Stimulated activated naive CD8-positive, alpha-beta T cell treated with anti-CD3 and anti-CD28 coated beads, Interleukin-15, amount 100 ng/mL, for 72 hours (primary cell): ENCODE results near the gene HLF.

Experiments used
- ATAC-seq: fragments of 150-1000 bp; cut with Tn5 transposase; 2 replicates; pipeline ENCODE4 v1.10.0; 2021; ENCODE audit warnings: mild to moderate bottlenecking, moderate library complexity
- DNase-seq, 2 donors: peaks; one replicate each; pipeline ENCODE4 v3.0.0; 2021 to 2022
- H3K27ac Mint-ChIP-seq, 2 donors: one replicate each; pipeline ENCODE4 v1.8.0; 2022; ENCODE audit warnings: mild to moderate bottlenecking in 2 of 2, mixed read lengths in 2 of 2, moderate library complexity in 2 of 2
- H3K27me3 Mint-ChIP-seq: one replicate; pipeline ENCODE4 v1.8.0; 2022; ENCODE audit warnings: mixed read lengths
- H3K4me1 Mint-ChIP-seq: one replicate; pipeline ENCODE4 v1.8.0; 2022; ENCODE audit warnings: mild to moderate bottlenecking, mixed read lengths
- H3K4me3 Mint-ChIP-seq, 2 donors: one replicate each; pipeline ENCODE4 v1.8.0; 2022; ENCODE audit warnings: mild to moderate bottlenecking in 2 of 2, mixed read lengths in 2 of 2, moderate library complexity in 1 of 2
- H3K9me3 Mint-ChIP-seq, 2 donors: one replicate each; pipeline ENCODE4 v1.8.0; 2022; ENCODE audit warnings: mixed read lengths in 2 of 2

Gene HLF

DNA sequence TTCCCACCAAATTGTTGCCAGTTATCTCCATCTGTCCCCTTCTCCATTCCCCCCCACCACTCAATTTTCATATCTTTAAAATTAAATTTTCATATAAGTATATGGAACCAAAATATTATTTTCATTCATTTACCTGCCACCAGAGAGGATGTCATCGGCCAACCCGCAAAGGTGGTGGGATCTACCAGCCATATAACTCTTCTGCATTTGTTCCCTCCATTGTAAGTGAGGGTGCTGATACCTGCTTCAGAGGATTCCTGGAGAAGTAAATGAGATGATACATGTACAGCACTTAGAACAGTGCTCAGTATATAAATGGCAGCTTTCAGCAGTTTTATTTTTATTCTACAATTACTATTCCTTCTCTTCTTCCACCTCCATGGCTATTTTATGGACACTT is 15.0 kb downstream of the HLF start:
- DNase-seq, result no peak

DNA sequence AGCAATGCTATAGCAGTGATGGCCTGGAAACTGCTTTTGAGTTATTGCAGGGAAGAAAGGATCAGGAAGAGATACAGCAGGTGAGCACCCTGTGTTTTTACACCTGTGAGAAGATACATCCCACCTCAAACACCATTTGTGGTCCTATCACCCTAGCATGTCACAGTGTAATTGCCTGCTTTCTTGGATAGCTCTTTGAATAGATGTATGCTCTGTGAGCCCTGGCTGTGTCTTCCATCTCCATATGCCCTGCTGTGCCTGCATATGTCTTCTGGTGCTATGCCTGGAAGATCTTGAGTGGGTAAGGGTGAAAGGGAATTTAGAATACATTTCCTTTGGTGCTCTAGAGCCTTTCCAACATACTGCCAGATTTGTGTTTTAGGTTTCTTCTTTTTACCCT is 15.5 kb downstream of the HLF start:
- no peak for ATAC-seq
- no peak overlapping the region for H3K27ac Mint-ChIP-seq
- H3K27me3 Mint-ChIP-seq, result no peaks in the 10 kb centered on the region
- H3K9me3 Mint-ChIP-seq, result no peaks in the 10 kb centered on the region
- H3K4me1 Mint-ChIP-seq, result no peaks in the 10 kb centered on the region
- H3K4me3 Mint-ChIP-seq, result no peak overlapping the region
- no peak for DNase-seq

More for the DNA sequence above, 15.0 kb downstream of the HLF start:
- ATAC-seq, result no peak
- Mint-ChIP-seq H3K27me3 (peaks cover 4% of the 10 kb centered on the region), H3K27ac (no peak overlapping the region), H3K4me1 (no peaks in the 10 kb centered on the region), H3K4me3 (no peak overlapping the region), H3K9me3 (no peaks in the 10 kb centered on the region)

DNA sequence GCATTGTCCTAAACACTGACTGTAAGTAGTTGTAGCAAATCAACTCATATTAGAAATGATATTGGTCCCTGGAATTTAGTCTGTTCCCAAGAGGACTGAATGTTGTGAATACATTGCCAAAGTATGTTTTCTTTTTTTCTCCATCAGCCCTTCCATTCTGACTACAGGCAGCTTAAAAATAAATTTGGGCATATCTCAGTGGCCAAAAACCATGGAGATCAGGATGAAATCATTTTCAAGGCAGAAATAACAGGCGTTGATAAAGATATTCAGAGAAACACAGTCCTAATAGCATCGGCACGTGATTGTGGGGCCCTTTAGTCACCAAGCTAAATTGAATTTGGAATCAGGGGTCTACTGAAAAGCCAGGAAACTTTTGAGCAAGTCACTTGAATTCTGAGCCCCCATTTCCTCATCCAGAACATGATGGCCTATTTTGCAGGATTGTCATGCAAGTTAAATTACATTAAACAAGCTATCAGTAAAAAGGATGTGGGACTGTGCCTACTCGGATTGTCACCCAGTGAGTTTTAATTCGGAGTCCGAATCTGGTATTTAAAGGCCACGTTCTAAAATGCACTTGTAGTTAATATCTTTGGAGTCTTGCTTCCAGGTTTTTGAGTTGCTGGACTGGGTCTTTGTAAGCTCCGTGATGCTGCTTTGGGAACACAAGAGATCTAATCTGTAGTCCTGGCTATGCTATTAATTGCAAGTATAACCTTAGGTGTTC is 17.1 kb downstream of the HLF start:
- Mint-ChIP-seq H3K27me3 (no peaks in the 10 kb centered on the region), H3K9me3 (no peaks in the 10 kb centered on the region), H3K4me1 (no peaks in the 10 kb centered on the region), H3K4me3 (no peak overlapping the region), H3K27ac (no peak overlapping the region)
- DNase-seq (no peak), ATAC-seq (no peak)

DNA sequence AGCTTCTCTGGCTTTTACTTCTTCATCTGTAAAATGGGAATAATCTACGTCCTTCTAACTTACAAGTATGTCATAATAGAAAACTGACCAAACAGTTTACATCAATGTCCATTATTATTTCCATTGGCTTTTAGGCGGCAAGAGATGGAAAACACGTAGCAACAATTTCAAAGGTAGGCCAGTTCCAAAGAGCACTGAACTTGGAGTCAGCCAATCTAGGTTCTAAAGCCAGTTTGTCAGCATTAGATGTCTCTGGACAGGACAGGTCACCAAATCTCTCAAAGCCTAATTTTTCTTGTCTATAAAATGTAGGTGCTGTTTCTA is 17.6 kb downstream of the HLF start:
- DNase-seq (no peak), ATAC-seq (no peak)
- Mint-ChIP-seq H3K27me3 (no peaks in the 10 kb centered on the region), H3K4me3 (no peak overlapping the region), H3K4me1 (no peaks in the 10 kb centered on the region), H3K9me3 (no peaks in the 10 kb centered on the region), H3K27ac (no peak overlapping the region)

DNA sequence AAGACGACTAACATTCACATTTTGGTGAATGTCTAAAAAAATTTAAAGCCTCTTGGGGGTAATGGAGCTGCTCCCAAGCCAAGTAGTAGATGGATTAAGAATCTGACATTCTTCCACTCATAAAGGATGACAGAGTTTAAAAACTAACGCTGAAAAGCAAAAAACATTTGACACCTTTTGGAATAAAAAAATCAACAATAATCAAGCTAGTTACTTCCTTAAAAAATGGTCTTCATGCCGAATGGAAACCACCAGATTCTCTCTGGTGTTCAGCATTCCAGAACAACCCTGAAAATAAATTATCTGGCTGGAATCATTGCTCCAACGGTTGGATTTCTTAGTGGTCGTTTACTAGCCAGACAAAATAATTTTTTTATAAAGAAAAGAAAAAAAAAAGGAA is 18.0 kb downstream of the HLF start:
- Mint-ChIP-seq H3K4me1 (no peaks in the 10 kb centered on the region), H3K27me3 (no peaks in the 10 kb centered on the region), H3K27ac (no peak overlapping the region), H3K9me3 (no peaks in the 10 kb centered on the region), H3K4me3 (no peak overlapping the region)
- no peak for ATAC-seq
- DNase-seq, result no peak

DNA sequence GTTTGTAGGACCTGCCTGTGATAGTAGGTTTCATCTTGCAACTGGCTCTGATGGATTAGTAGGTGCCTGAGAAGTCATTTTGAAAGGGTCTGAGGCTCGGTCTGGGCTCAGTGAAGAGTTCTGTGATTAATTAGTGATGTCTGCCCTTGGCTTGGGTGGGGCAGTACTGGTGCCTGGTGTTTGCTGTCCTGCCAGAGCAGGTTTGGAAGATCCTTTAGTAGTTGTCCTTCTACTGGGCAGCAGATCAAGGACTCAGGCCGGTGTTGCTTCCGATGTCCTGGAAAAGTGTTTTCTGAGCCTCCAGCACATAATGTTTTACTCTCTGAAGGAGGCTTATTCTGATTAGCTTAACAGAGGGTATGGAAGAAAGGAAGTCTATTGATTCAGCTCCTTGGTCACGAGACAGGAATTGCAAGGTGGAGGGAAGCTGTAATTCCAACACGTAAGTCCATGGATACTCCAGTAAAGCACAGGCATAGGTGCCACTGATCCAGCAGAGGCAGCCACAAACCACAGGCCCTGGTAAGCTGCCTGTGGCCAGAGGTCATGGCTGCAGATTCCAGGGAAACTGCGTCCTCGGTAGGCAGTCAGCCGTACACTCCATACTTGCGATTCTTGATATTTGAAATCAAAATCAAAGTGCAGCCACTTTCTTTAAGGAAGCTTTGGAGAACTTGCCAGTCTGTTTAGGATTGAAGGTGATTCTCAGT is 18.7 kb downstream of the HLF start:
- Mint-ChIP-seq H3K4me1 (no peaks in the 10 kb centered on the region), H3K27ac (peak overlapping the region in 1 of 2 donors; percentile 78), H3K4me3 (no peak overlapping the region), H3K9me3 (no peaks in the 10 kb centered on the region), H3K27me3 (no peaks in the 10 kb centered on the region)
- DNase-seq, result no peak
- no peak for ATAC-seq

DNA sequence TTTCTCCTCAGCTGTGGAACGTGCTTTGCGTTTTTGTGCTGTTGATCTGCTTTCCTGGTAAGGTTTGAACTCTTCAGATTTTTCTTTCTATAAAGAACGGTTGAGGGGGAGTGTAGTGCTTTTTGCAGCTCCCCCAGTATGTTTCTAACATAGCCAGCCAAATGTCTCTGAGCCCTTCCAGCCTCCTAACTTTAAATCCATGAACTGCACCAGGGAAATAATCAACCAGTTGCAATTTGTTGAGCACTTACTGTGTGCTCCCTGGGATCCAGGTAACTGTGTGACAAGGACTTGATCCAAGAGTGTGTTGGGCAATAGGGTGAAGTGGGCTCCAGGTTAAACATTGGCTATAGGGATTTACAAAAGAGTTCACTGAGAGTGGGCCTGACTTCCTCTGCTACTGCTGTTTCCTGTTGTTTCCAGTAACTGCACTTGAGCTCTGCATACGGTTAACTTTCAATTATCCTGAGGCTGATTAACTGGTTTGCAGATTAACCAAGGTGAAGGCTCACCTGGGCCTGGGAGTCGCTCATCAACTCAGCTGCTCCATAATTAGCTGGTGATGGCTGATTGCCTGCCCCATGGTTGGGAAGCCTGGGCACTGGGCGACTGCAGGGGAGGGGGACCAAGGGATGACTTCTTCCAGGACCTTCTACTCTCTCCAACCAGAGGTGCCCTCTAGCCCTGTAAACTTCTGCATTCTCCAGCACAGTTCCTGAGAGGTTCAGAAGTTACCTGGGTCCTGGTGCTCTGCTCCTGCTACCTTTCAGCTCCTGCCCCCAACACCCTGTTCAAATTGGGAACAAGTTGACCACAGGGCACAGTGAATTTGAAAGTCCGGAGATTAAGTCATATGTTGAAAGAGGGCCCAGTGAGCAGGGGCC is 19.5 kb downstream of the HLF start:
- H3K4me3 Mint-ChIP-seq, result no peak overlapping the region
- no peak for ATAC-seq
- H3K4me1 Mint-ChIP-seq, result no peaks in the 10 kb centered on the region
- H3K27ac Mint-ChIP-seq, result peak overlapping the region in 1 of 2 donors; percentile 21
- no peaks in the 10 kb centered on the region for H3K9me3 Mint-ChIP-seq
- H3K27me3 Mint-ChIP-seq, result no peaks in the 10 kb centered on the region
- DNase-seq, result no peak

DNA sequence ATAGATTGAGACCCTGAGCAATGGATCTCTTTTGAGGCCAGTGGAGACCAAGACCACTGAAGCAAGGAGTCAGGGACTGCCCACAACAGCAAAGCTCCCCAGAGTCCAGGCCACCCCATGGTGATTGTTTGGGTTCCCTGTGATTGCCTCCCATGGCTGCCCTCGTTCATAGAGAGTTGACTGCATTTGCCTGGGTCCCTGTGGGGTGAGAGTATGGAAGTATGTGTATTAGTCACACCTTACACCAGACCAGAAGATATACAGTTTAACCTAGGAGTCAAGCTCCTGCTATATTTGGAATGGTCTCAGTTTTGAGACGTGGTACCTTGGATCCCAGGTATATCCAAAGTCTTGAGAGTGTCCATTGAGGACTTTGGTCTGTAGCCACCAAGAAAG is 20.2 kb downstream of the HLF start:
- Mint-ChIP-seq H3K27ac (peak overlapping the region in 1 of 2 donors; percentile 21), H3K4me3 (no peak overlapping the region), H3K9me3 (no peaks in the 10 kb centered on the region), H3K4me1 (no peaks in the 10 kb centered on the region), H3K27me3 (no peaks in the 10 kb centered on the region)
- DNase-seq (no peak), ATAC-seq (no peak)

DNA sequence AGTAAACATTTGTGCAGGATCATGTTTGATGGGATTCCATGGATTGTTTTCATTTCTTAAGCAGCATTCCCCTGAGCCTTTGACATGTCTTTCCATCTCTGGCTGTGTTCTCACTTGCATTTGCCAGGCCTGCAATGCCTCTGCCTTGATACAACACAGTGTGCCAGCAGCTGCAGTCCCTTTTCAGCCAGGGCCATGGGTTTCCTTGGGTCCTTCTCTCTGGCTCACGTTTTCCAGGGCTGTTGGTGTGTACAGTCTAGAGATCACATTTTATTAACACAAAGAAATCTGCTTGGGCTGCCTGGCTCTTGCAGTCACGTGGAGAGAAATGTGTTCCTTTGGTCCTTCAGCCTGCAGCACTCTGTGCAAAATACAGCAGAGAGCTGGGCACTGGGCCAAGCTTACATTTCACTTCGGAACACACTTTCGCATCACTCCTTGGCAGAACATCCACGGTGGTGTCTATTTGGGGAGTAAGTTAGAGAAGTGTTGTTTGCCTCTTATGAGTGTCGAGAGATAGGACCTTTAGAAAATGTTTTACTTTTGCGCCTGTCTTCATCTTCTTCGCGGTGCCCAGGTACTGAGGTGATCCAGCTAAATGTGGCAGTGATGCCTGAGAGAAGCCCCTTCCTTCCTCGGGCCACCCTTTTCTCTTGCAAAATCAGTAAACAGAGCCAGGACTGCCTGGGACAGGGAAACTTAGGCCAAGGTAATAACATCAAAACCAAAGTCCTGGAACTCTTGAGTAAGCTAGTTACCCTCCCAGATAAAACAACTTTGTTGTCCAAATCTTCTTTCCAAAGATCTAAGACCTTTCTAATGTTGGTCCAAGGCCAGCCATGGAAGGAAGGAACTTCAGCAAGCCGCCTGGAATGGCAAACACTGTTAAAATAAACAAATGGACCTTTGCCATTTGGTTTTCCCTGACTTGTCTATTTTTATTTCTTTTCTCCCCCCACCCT is 20.9 kb downstream of the HLF start:
- DNase-seq (no peak), ATAC-seq (no peak)
- Mint-ChIP-seq H3K4me1 (no peaks in the 10 kb centered on the region), H3K9me3 (no peaks in the 10 kb centered on the region), H3K27me3 (no peaks in the 10 kb centered on the region), H3K27ac (no peak overlapping the region), H3K4me3 (no peak overlapping the region)

DNA sequence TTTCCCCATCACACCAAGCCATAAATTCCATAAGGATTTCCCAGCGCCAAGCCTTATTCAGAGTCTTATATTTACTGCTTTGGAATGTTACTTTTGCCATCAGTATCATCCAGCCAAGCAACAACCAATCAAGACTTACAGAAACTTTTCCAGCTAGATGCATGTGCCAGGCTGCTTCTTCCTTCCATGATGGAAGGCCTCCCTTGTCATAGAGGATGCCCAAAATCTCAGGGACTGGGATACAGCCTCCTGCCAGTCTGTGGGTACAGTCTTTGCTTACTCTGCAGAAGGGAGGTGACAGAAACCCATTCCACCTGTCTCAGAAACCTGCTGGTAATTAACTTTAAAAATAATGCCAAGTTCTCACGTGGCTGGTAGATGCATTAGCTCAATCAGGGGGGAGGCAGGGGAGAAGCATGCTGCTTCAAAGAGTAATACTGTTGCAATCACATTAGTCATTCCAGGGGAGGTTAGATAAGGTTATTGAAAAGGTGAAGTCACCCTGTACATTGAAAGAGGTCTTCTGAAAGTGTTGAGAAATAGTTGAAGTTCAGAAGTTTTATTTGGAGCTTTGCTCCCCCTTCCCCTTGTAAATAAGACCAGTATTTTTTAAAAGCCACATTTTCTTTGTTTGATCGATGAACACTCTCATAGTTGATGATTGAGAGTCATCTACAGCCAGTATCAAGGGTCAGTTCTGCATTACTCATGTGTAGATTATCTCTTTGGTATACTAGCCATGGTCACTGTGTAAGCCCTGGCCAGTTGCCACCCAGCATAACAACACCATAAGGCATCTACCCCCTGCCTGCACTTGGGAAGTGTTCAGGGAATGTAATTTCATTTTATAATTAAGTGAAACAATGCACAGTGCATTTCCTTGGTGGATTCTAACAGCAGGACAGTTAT is 22.2 kb downstream of the HLF start:
- Mint-ChIP-seq H3K4me1 (no peaks in the 10 kb centered on the region), H3K9me3 (no peaks in the 10 kb centered on the region), H3K4me3 (no peak overlapping the region), H3K27me3 (no peaks in the 10 kb centered on the region), H3K27ac (no peak overlapping the region)
- no peak for ATAC-seq
- DNase-seq, result no peak

DNA sequence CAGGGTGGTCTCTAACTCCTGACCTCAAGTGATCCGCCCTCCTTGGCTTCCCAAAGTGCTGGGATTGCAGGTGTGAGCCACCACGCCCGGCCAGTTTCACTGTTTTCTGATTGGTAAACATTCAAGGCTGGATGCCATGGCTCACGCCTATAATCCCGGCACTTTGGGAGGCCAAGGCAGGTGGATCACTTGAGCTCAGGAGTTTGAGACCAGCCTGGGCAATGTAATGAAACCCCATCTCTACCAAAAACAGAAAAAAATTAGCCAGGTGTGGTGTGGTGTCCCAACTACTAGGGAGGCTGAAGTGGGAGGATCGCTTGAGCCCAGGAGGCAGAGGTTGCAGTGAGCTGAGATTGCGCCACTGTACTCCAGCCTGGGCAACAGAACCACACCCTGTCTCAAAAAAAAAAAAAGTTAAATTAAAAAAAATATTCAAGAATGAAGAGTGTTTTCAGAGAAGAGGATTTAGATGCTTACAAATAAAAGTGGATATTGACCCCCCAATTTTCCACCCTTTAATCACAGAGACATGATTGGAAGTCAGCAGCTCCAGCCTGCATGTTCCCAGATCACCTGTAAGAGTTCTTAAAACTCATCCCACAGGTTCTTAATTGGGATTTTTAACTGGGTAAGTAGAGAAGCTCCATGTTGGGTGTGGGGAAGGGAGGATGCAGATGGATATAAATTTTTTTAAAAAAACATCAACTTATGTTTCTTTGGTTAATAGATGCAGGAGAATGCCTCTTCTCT is 23.8 kb downstream of the HLF start:
- no peak for DNase-seq
- Mint-ChIP-seq H3K4me3 (no peak overlapping the region), H3K27ac (no peak overlapping the region), H3K9me3 (no peaks in the 10 kb centered on the region), H3K27me3 (peaks cover 3% of the 10 kb centered on the region), H3K4me1 (no peaks in the 10 kb centered on the region)
- ATAC-seq, result no peak

DNA sequence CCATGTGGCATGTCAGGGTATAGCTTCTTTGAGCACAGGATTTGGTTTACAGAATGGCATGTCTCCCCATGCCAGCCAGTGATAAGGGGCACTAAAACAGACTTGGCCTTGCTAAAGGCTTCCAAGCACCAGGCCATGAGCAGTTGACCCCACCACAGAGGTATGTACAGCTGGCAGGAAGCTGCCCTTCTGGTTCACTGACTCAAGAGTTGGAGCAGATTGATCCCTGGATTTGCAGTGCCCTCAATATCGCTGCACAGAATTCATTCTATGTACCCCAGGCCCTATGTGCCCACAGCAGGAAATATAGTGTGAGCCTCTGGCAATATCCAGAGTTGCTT is 24.3 kb downstream of the HLF start:
- DNase-seq (no peak), ATAC-seq (no peak)
- Mint-ChIP-seq H3K27ac (no peak overlapping the region), H3K4me1 (no peaks in the 10 kb centered on the region), H3K9me3 (no peaks in the 10 kb centered on the region), H3K27me3 (peaks cover 8% of the 10 kb centered on the region), H3K4me3 (no peak overlapping the region)

DNA sequence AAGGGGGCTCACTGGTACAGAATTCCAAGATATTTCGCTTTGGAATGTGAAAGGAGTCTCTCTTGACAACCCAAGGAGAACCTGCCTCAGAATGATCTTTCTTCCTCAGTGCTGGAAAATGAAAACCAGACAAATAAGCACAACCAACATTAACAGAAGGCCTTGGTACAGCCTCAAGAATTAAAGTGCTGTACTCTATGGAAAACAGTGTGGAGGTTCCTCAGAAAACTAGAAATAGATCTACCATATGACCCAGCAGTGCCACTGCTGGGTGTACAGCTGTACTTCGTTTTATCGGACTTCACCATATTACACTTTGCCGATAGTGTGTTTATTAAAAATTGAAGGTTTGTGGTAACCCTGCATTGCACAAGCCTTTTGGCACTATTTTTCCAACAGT is 25.2 kb downstream of the HLF start:
- no peak for DNase-seq
- Mint-ChIP-seq H3K9me3 (no peaks in the 10 kb centered on the region), H3K4me3 (no peak overlapping the region), H3K27ac (no peak overlapping the region), H3K27me3 (peaks cover 13% of the 10 kb centered on the region), H3K4me1 (no peaks in the 10 kb centered on the region)
- no peak for ATAC-seq
